H9 (cell line): Measurements from ENCODE around the gene SELENBP1. TPM values are rescaled to one million over a fixed set of nuclear protein-coding genes. Genes with fewer than 3 reads are reported as not detected.

Source experiments
- DNase-seq: peaks from one replicate; pipeline ENCODE4 v3.0.0-alpha.2; 2017
- H2AFZ ChIP-seq: one replicate; pipeline ENCODE4 v1.6.1; 2013; ENCODE audit warnings: mild to moderate bottlenecking, low read length, control low read depth, moderate library complexity
- H2AK5ac ChIP-seq: 2 replicates; pipeline ENCODE4 v1.6.1; 2013; ENCODE audit warnings: low read length, control low read depth, mixed read lengths; ENCODE audit not compliant: insufficient read length
- H2BK120ac ChIP-seq: one replicate; pipeline ENCODE4 v1.6.1; 2013; ENCODE audit warnings: low read depth, mild to moderate bottlenecking, low read length, control low read depth, inconsistent platforms; ENCODE audit not compliant: poor library complexity, severe bottlenecking
- H2BK12ac ChIP-seq: 2 replicates; pipeline ENCODE4 v1.6.1; 2013; ENCODE audit warnings: low read length, control low read depth, mixed read lengths, low read depth; ENCODE audit not compliant: insufficient read length
- H2BK15ac ChIP-seq: 2 replicates; pipeline ENCODE4 v1.6.1; 2013; ENCODE audit warnings: low read depth, low read length, control low read depth
- H2BK20ac ChIP-seq: one replicate; pipeline ENCODE4 v1.6.1; 2013; ENCODE audit warnings: low read depth, mild to moderate bottlenecking, low read length, control low read depth, inconsistent platforms; ENCODE audit not compliant: poor library complexity, severe bottlenecking
- H2BK5ac ChIP-seq: 2 replicates; pipeline ENCODE4 v1.6.1; 2013; ENCODE audit warnings: low read length, control low read depth, mixed read lengths; ENCODE audit not compliant: insufficient read length
- H3K14ac ChIP-seq: 2 replicates; pipeline ENCODE4 v1.6.1; 2013; ENCODE audit warnings: low read length, control low read depth; ENCODE audit not compliant: insufficient read depth
- H3K18ac ChIP-seq: 2 replicates; pipeline ENCODE4 v1.6.1; 2013; ENCODE audit warnings: low read depth, mild to moderate bottlenecking, mixed read lengths, low read length, control low read depth; ENCODE audit not compliant: insufficient read length
- H3K23ac ChIP-seq: 2 replicates; pipeline ENCODE4 v1.6.1; 2013; ENCODE audit warnings: low read length, control low read depth, mixed read lengths, low read depth; ENCODE audit not compliant: insufficient read length
- H3K23me2 ChIP-seq: 2 replicates; pipeline ENCODE4 v1.6.1; 2013; ENCODE audit warnings: low read depth, mild to moderate bottlenecking, mixed read lengths, low read length, control low read depth; ENCODE audit not compliant: insufficient read length, poor library complexity, severe bottlenecking
- H3K27ac ChIP-seq: 2 replicates; pipeline ENCODE4 v1.5.1; 2013; ENCODE audit warnings: low read length, control low read depth, mixed read lengths, low read depth; ENCODE audit not compliant: insufficient read length
- H3K27me3 ChIP-seq: 2 replicates; pipeline ENCODE4 v1.6.1; 2013; ENCODE audit warnings: low read length, control low read depth, inconsistent platforms; ENCODE audit not compliant: insufficient read depth
- H3K4ac ChIP-seq: 2 replicates; pipeline ENCODE4 v1.6.1; 2013; ENCODE audit warnings: low read depth, mild to moderate bottlenecking, control low read depth, inconsistent platforms, low read length, moderate library complexity
- H3K4me1 ChIP-seq: 2 replicates; pipeline ENCODE4 v1.6.1; 2013; ENCODE audit warnings: low read length, control low read depth, inconsistent platforms; ENCODE audit not compliant: insufficient read depth
- H3K4me2 ChIP-seq: 2 replicates; pipeline ENCODE4 v1.6.1; 2013; ENCODE audit warnings: low read length, control low read depth, mixed read lengths; ENCODE audit not compliant: insufficient read length, insufficient read depth
- H3K56ac ChIP-seq: 2 replicates; pipeline ENCODE4 v1.6.1; 2013; ENCODE audit warnings: low read depth, mild to moderate bottlenecking, mixed read lengths, low read length, control low read depth; ENCODE audit not compliant: insufficient read length
- H3K79me1 ChIP-seq: 2 replicates; pipeline ENCODE4 v1.6.1; 2013; ENCODE audit warnings: low read depth, mild to moderate bottlenecking, moderate library complexity, low read length, control low read depth, inconsistent platforms; ENCODE audit not compliant: insufficient read depth, poor library complexity, severe bottlenecking
- H3K79me2 ChIP-seq: 2 replicates; pipeline ENCODE4 v1.6.1; 2013; ENCODE audit warnings: low read length, control low read depth, inconsistent platforms; ENCODE audit not compliant: insufficient read depth
- H3K9ac ChIP-seq: 2 replicates; pipeline ENCODE4 v1.6.1; 2013; ENCODE audit warnings: low read length, control low read depth, mixed read lengths; ENCODE audit not compliant: insufficient read length; ENCODE audit errors: extremely low read depth
- H3K9me3 ChIP-seq: one replicate; pipeline ENCODE4 v1.6.1; 2013; ENCODE audit warnings: low read depth, low read length, inconsistent platforms; ENCODE audit not compliant: control insufficient read depth
- H3T11ph ChIP-seq: one replicate; pipeline ENCODE4 v1.6.1; 2013; ENCODE audit warnings: mild to moderate bottlenecking, low read length, control low read depth, inconsistent platforms
- H4K20me1 ChIP-seq: one replicate; pipeline ENCODE4 v1.6.1; 2013; ENCODE audit not compliant: control insufficient read depth, insufficient read length, insufficient read depth
- H4K5ac ChIP-seq: 2 replicates; pipeline ENCODE4 v1.6.1; 2013; ENCODE audit warnings: low read depth, mild to moderate bottlenecking, mixed read lengths, low read length, control low read depth; ENCODE audit not compliant: insufficient read length
- H4K8ac ChIP-seq: replicated peaks from 2 replicates; pipeline ENCODE4 v1.6.1; 2013; ENCODE audit warnings: low read length, control low read depth, mixed read lengths, low read depth; ENCODE audit not compliant: insufficient read length
- H4K91ac ChIP-seq: 2 replicates; pipeline ENCODE4 v1.6.1; 2013; ENCODE audit warnings: low read depth, mild to moderate bottlenecking, moderate library complexity, mixed read lengths, low read length, control low read depth; ENCODE audit not compliant: insufficient read length
- H3K27ac Mint-ChIP-seq, 3 experiments: 2 replicates in 2 of 3; 3 replicates in 1 of 3; pipeline ENCODE4 v1.8.0; 2020 to 2021; ENCODE audit warnings: mixed read lengths in 3 of 3, mild to moderate bottlenecking in 1 of 3, moderate library complexity in 1 of 3
- H3K27me3 Mint-ChIP-seq: 2 replicates; pipeline ENCODE4 v1.8.0; 2021; ENCODE audit warnings: low read depth, mild to moderate bottlenecking, moderate library complexity, mixed read lengths
- H3K36me3 Mint-ChIP-seq, 3 experiments: 2 replicates in 2 of 3; 3 replicates in 1 of 3; pipeline ENCODE4 v1.8.0; 2020 to 2021; ENCODE audit warnings: low read depth in 3 of 3, mixed read lengths in 3 of 3; ENCODE audit not compliant: insufficient read depth in 1 of 3
- H3K4me1 Mint-ChIP-seq, 2 experiments: 2 replicates each; pipeline ENCODE4 v1.8.0; 2020; ENCODE audit warnings: mixed read lengths in 2 of 2
- H3K4me3 Mint-ChIP-seq, 2 experiments: 2 replicates in 1 of 2; 3 replicates in 1 of 2; pipeline ENCODE4 v1.8.0; 2020 to 2021; ENCODE audit warnings: mild to moderate bottlenecking in 2 of 2, mixed read lengths in 2 of 2, moderate library complexity in 1 of 2
- H3K9me3 Mint-ChIP-seq, 2 experiments: 2 replicates in 1 of 2; 3 replicates in 1 of 2; pipeline ENCODE4 v1.8.0; 2020; ENCODE audit warnings: mild to moderate bottlenecking in 2 of 2, mixed read lengths in 2 of 2, moderate library complexity in 1 of 2
- CTCF ChIP-seq: fragments of 200-600 bp; sonication (generic); conservative IDR thresholded peaks from 3 replicates; pipeline ENCODE4 v1.8.0; 2021; ENCODE audit warnings: antibody characterized with exemption, mild to moderate bottlenecking
- total RNA-seq: library from RNA; stranded (reverse); gene quantifications from 2 replicates; pipeline ENCODE4 v1.2.1, GENCODE V29; 2021

The SELENBP1 gene
- total RNA-seq, 1 experiment from 2014 or later, result 14.2 TPM

GRCh38 chr1:151361883-151362282 is 10.6 kb downstream of the SELENBP1 start:
- H4K20me1 ChIP-seq, result no peaks in the 10 kb centered on the region
- no peak overlapping the region for H2BK120ac ChIP-seq
- no peaks in the 10 kb centered on the region for H3K79me1 ChIP-seq
- no peak overlapping the region for H3K14ac ChIP-seq
- no peak overlapping the region for H3K9ac ChIP-seq
- H2BK15ac ChIP-seq, result no peak overlapping the region
- H2AFZ ChIP-seq, result no peak overlapping the region
- no peak overlapping the region for H2BK20ac ChIP-seq
- H3K27ac Mint-ChIP-seq, result no peak overlapping the region
- H3K4me3 Mint-ChIP-seq, result no peak overlapping the region
- peaks cover 25 to 40% (median 36%) of the 10 kb centered on the region in 3 experiments for H3K36me3 Mint-ChIP-seq
- no peak for TF ChIP-seq CTCF
- H3K9me3 Mint-ChIP-seq, result peaks cover 29 to 30% of the 10 kb centered on the region in 2 experiments
- no peaks in the 10 kb centered on the region for H3K79me2 ChIP-seq
- no peak overlapping the region for H2BK5ac ChIP-seq
- H3K56ac ChIP-seq, result no peak overlapping the region
- H3K23ac ChIP-seq, result no peak overlapping the region
- no peaks in the 10 kb centered on the region for H3K9me3 ChIP-seq
- H2BK12ac ChIP-seq, result no peak overlapping the region
- DNase-seq, result no peak
- H3K18ac ChIP-seq, result no peak overlapping the region
- no peaks in the 10 kb centered on the region for H3K23me2 ChIP-seq
- no peak overlapping the region for H4K8ac ChIP-seq
- no peak overlapping the region for H3K4ac ChIP-seq
- no peak overlapping the region for H2AK5ac ChIP-seq
- no peak overlapping the region for H3T11ph ChIP-seq
- no peaks in the 10 kb centered on the region; the same call in 1 of the 2 replicates for H3K27me3 Mint-ChIP-seq
- no peak overlapping the region for H4K5ac ChIP-seq
- no peak overlapping the region for H3K4me2 ChIP-seq
- H3K4me1 Mint-ChIP-seq, result no peaks in the 10 kb centered on the region
- no peak overlapping the region for H3K27ac ChIP-seq
- H3K4me1 ChIP-seq, result no peaks in the 10 kb centered on the region
- no peak overlapping the region for H4K91ac ChIP-seq
- H3K27me3 ChIP-seq, result no peaks in the 10 kb centered on the region
